ENCODE measurements around the gene NCK1. TPM values are rescaled to one million over a fixed set of nuclear protein-coding genes. Genes with fewer than 3 reads are reported as not detected.

The NCK1 gene
- total and polyA plus RNA-seq, 12 donors: 7.6 to 31.8 (median 21.0) TPM

DNA sequence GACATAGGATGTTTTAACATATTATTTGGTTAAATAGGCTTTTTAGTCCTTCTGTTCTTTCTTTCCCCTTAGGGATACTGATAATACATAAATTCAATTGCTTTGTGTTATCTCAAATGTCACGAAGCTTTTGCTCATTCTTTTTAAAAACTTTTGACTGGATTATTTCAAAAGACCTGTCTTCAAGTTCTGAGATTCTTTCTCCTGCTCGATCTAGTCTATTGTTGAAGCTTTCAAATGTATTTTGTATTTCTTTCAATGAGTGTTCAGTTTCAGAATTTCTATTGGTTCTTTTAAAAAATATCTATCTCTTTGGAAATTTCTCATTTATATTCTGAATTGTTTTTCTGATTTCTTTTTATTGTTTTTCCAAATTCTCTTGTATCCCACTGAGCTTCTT is 112.7 kb downstream of the NCK1 start:
- Histone ChIP-seq H3K27me3 (no peaks in the 10 kb centered on the region), H3K27ac (no peak overlapping the region), H3K4me1 (no peaks in the 10 kb centered on the region), H3K4me3 (no peak overlapping the region), H3K36me3 (no peaks in the 10 kb centered on the region), H3K9me3 (peaks cover 0 to 35% (median 12%) of the 10 kb centered on the region in 11 donors)
- no peak for ATAC-seq
- WGBS, 2 donors: 31 to 42% methylated on average over 2 of the region's 2 CpGs
- TF ChIP-seq, protein P1, sequence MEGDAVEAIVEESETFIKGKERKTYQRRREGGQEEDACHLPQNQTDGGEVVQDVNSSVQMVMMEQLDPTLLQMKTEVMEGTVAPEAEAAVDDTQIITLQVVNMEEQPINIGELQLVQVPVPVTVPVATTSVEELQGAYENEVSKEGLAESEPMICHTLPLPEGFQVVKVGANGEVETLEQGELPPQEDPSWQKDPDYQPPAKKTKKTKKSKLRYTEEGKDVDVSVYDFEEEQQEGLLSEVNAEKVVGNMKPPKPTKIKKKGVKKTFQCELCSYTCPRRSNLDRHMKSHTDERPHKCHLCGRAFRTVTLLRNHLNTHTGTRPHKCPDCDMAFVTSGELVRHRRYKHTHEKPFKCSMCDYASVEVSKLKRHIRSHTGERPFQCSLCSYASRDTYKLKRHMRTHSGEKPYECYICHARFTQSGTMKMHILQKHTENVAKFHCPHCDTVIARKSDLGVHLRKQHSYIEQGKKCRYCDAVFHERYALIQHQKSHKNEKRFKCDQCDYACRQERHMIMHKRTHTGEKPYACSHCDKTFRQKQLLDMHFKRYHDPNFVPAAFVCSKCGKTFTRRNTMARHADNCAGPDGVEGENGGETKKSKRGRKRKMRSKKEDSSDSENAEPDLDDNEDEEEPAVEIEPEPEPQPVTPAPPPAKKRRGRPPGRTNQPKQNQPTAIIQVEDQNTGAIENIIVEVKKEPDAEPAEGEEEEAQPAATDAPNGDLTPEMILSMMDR (IDR thresholded peaks at IDR 0.05): no peak
- intact Hi-C loops (cut with DNase I): no loop called here
- no peak for DNase-seq

DNA sequence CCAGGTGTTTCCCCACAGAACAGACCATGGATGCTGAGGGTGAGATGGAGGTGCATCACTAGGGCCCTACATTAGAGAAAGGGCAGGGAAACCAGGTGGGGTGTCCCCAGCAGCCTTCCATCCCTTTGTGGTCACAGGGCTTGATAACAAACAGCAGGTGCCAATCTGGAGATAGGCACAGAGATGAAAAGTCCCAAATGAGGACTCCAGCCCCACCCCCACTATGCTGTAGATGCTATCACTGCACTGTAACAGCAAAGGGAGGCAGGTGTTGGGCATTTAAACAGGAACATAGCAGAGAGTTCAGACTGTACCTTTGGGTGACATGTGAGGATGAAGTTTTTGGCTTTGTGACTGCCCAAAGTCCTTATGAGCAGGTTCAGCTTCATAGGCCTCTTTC is 117.2 kb downstream of the NCK1 start:
- no peak overlapping the region for H3K4me3 ChIP-seq
- intact Hi-C loops (cut with DNase I): no loop called here
- peaks cover 0 to 16% (median 11%) of the 10 kb centered on the region in 11 donors for H3K9me3 ChIP-seq
- no peak overlapping the region for H3K27ac ChIP-seq
- no peaks in the 10 kb centered on the region for H3K4me1 ChIP-seq
- TF ChIP-seq, protein P1 (IDR thresholded peaks at IDR 0.05): no peak
- no peaks in the 10 kb centered on the region for H3K36me3 ChIP-seq
- no peaks in the 10 kb centered on the region for H3K27me3 ChIP-seq
- ATAC-seq (no peak), DNase-seq (no peak)

DNA sequence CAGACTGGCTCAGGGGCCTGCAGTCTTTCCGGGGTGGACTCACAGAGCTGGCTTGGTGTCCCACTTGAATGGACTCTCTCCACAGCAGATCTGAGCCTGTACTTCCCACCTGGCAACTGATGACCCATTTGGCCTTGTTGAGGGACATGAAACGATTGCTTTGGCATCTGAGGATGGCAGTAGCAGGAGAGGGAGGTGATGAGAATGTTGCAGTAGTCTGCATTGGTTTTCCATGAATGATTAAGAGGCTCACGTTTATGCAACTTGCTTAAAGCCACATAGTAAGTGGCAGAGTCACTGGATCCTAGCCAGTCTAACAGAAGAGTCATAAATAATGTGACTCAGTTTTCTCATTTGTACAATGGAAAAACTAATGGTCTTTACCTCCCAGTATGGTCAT is 117.7 kb downstream of the NCK1 start:
- no peak overlapping the region for H3K27ac ChIP-seq
- peaks cover 0 to 11% (median 6%) of the 10 kb centered on the region in 11 donors for H3K9me3 ChIP-seq
- DNase-seq (no peak), ATAC-seq (no peak)
- TF ChIP-seq, protein P1 (IDR thresholded peaks at IDR 0.05): no peak
- no peaks in the 10 kb centered on the region for H3K27me3 ChIP-seq
- peaks cover 0 to 4% (median 1%) of the 10 kb centered on the region in 9 donors for H3K4me1 ChIP-seq
- H3K36me3 ChIP-seq: no peaks in the 10 kb centered on the region
- intact Hi-C loops (cut with DNase I): no loop called here
- no peak overlapping the region for H3K4me3 ChIP-seq
- 77 to 79% methylated on average over 3 of the region's 3 CpGs for WGBS, 2 donors

DNA sequence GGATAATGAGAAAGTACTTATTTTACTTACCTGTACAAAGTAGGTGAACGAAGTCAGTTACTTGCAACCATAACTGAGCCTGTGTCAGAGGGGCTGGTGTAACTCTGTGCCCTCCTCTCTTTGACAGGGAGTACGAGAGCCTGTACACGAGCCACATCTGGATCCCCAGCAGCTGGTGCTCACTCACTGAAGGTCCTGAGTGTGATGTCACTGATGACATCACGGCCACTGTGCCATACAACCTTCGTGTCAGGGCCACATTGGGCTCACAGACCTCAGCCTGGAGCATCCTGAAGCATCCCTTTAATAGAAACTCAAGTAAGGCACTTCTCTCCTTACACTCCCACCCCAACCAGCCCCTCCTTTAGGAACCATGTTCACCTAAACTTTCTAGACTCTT is 120.0 kb downstream of the NCK1 start:
- ATAC-seq: no peak
- WGBS, 2 donors: 92 to 94% methylated on average over 5 of the region's 5 CpGs
- intact Hi-C loops (cut with DNase I): no loop called here

More for the DNA sequence above, 120.0 kb downstream of the NCK1 start:
- Histone ChIP-seq H3K27ac (no peak overlapping the region), H3K36me3 (no peaks in the 10 kb centered on the region), H3K4me3 (no peak overlapping the region), H3K9me3 (no peaks in the 10 kb centered on the region), H3K27me3 (no peaks in the 10 kb centered on the region), H3K4me1 (peaks cover 0 to 10% (median 6%) of the 10 kb centered on the region in 9 donors)
- TF ChIP-seq, protein P1 (IDR thresholded peaks at IDR 0.05): no peak
- DNase-seq: no peak

Measured in heart right ventricle (tissue), 16 donors.